ENCODE measurements around the gene CREB3L2.
"Not testable (repeated sequence)": the region's sequence is repeated elsewhere in the genome, so short reads cannot be mapped to it uniquely, and the experiment has no call there.

CREB3L2 gene

DNA sequence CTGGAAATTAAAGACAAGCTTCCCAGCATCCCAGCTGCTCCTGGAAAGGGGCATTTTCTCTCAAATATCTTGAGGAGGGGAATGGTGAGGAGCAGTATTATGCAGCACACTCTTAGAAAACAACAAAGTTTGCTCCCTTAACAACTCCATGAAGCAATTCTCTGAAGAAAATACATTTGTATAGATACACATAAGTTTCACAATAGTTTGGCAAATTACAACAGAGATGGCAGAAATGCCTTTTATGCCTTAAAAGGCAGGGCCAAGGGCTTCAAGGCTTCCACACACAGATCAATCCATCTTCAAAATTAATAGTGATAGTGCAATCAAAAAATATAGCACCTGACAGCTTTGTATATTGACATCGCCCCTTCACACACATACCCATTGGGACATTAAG is 167.3 kb downstream of the CREB3L2 start:
- H3K27ac ChIP-seq, result no peak overlapping the region
- TF ChIP-seq, protein P1, sequence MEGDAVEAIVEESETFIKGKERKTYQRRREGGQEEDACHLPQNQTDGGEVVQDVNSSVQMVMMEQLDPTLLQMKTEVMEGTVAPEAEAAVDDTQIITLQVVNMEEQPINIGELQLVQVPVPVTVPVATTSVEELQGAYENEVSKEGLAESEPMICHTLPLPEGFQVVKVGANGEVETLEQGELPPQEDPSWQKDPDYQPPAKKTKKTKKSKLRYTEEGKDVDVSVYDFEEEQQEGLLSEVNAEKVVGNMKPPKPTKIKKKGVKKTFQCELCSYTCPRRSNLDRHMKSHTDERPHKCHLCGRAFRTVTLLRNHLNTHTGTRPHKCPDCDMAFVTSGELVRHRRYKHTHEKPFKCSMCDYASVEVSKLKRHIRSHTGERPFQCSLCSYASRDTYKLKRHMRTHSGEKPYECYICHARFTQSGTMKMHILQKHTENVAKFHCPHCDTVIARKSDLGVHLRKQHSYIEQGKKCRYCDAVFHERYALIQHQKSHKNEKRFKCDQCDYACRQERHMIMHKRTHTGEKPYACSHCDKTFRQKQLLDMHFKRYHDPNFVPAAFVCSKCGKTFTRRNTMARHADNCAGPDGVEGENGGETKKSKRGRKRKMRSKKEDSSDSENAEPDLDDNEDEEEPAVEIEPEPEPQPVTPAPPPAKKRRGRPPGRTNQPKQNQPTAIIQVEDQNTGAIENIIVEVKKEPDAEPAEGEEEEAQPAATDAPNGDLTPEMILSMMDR (IDR thresholded peaks at IDR 0.05), result no peak
- TF ChIP-seq ZFX (IDR thresholded peaks at IDR 0.05; ENCODE audit: borderline replicate concordance), result no peak

DNA sequence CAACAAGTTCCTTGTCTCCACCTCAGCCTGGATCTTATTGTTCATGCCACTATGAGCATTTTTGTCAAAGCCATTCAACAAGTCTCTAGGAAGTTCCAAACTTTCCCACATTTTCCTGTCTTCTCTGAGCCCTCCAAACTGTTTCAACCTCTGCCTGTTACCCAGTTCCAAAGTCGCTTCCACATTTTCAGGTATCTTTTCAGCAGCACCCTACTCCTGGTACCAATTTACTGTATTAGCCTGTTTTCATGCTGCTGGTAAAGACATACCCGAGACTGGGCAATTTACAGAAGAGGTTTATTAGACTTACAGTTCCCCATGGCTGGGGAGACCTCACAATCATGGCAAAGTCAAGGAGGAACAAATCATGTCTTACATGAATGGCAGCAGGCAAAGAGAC is 168.9 kb downstream of the CREB3L2 start:
- H3K27ac ChIP-seq, result not testable (repeated sequence)

DNA sequence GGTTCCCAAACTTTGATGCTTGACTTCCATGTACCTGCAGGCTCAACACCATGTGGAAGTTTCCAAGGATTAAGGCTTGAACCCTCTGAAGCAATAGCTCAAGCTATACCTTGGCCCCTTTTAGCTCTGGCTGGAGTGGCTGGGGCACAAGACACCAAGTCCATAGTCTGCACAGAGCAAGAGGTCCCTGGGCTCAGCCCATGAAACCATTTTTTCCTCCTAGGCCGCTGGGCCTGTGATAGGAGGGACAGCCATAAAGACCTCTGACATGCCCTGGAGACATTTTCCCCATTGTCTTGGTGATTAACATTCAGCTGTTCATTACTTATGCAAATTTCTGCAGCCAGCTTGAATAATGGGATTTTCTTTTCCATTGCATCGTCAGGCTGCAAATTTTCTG is 169.5 kb downstream of the CREB3L2 start:
- H3K27ac ChIP-seq, result no peak overlapping the region
- TF ChIP-seq ZFX (IDR thresholded peaks at IDR 0.05; ENCODE audit: borderline replicate concordance), result no peak
- TF ChIP-seq, protein P1 (IDR thresholded peaks at IDR 0.05), result no peak

DNA sequence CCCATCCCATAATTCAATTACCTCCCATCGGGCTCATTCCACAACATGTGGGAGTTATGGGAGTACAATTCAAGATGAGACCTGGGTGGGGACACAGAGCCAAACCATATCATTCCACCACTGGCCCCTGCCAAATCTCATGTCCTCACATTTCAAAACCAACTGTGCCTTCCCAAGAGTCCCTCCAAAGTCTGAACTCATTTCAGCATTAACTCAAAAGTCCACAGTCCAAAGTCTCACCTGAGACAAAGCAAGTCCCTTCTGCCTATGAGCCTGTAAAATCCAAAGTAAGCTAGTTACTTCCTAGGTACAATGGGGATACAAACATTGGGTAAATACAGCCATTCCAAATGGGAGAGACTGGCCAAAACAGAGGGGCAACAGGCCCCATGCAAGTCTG is 170.3 kb downstream of the CREB3L2 start:
- not testable (repeated sequence) for H3K27ac ChIP-seq

DNA sequence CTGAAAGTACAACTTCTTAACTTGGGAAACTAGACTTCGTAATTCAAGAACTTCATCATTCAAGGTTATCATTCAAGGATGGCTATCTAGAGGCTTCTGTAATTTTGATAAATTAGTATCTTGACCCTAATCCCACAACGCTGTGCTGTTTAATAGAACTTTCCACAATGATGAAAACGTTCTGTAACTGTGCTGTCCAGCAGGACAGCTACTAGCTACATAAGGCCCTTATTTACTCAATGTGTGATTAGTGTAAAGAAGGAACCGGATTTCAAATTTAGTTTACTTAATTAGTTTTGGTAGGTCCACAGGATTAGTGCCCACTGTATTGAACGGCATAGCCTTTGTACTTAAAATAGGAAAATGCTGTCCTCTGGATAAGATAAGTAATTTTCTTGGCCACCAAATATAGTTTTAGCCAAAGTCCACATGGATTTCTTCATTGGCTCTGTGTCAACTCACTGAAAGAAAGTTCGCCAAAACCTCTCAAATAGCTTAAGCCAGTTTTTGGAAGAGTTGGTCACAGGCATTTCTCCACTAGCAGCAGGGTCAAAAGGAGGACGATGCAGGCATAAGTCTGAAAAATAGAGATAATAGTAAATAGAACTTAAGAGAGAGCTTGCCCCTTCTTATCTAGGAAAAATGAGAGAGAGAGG is 172.4 kb downstream of the CREB3L2 start:
- H3K27ac ChIP-seq, result no peak overlapping the region
- TF ChIP-seq ZFX (IDR thresholded peaks at IDR 0.05; ENCODE audit: borderline replicate concordance), result no peak
- TF ChIP-seq, protein P1 (IDR thresholded peaks at IDR 0.05), result no peak

DNA sequence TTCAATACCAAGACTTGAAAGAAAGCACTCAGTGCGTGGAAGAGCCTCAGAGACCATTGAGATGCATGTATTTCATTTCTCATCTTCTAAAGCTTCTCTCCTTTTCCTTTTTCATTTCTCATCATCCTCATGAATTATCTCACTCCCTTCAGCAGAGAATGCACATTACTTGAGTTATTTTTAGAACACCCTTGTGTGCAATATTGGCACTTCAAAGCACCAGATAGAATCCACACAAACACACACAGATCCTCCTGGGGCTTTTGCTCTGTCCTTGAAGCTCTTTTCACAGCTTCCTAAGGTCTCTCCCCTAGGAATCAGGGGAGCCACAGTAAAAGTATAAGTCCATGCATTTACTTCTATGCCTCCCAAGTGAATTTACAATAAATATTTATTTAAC is 173.4 kb downstream of the CREB3L2 start:
- H3K27ac ChIP-seq, result no peak overlapping the region
- TF ChIP-seq, protein P1 (IDR thresholded peaks at IDR 0.05), result no peak
- no peak for TF ChIP-seq ZFX (IDR thresholded peaks at IDR 0.05; ENCODE audit: borderline replicate concordance)

DNA sequence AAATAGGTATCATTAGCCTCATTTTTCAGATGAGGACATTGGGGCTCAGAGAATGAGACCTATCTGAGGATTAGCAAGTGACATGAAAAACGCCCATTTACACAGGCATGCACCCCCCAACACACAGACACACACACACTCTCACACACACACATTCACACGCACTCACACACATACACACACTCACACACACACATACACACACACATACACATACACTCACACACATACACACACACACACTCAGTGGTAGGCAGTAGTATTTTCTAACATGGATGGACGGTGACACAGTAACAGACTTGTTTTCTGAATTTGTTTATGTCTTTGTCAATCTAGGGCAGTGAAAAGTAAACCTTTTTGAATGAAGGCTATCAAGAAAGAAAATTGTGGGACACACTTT is 176.4 kb downstream of the CREB3L2 start:
- TF ChIP-seq ZFX (IDR thresholded peaks at IDR 0.05; ENCODE audit: borderline replicate concordance), result no peak
- TF ChIP-seq, protein P1 (IDR thresholded peaks at IDR 0.05), result no peak

More for the DNA sequence above, 176.4 kb downstream of the CREB3L2 start:
- no peak overlapping the region for H3K27ac ChIP-seq
